Measurements from ENCODE around the gene PLIN4. TPM values are rescaled to one million over a fixed set of nuclear protein-coding genes. Genes with fewer than 3 reads are reported as not detected.

The PLIN4 gene
- total RNA-seq, 1 experiment from 2014 or later, result 2.3 TPM

- TF ChIP-seq ZNF274 (IDR thresholded peaks at IDR 0.05; ENCODE audit: low read depth, low read length), result no peak
- no peak for TF ChIP-seq CEBPB (IDR thresholded peaks at IDR 0.05; ENCODE audit: low read depth)
- TF ChIP-seq ELF1 (IDR thresholded peaks at IDR 0.05; ENCODE audit: borderline replicate concordance, low read depth), result no peak
- TF ChIP-seq TCF7L2 (IDR thresholded peaks at IDR 0.05; ENCODE audit: borderline replicate concordance, extremely low read depth, insufficient read depth, insufficient read length), result no peak
- no peak for TF ChIP-seq YY1 (IDR thresholded peaks at IDR 0.05; ENCODE audit: extremely low read depth, insufficient replicate concordance, low read depth, low read length)
- TF ChIP-seq EGR1 (IDR thresholded peaks at IDR 0.05; ENCODE audit: low read depth), result no peak
- TF ChIP-seq SP1 (IDR thresholded peaks at IDR 0.05; ENCODE audit: low read depth), result no peak
- TF ChIP-seq FOSL1 (IDR thresholded peaks at IDR 0.05; ENCODE audit: low read depth), result no peak
- no peak for TF ChIP-seq CTCF (IDR thresholded peaks at IDR 0.05 in 2 of 3, conservative IDR thresholded peaks at IDR 0.05 in 1 of 3; ENCODE audit: borderline replicate concordance in 1 of 3, insufficient read depth in 1 of 3, low read depth in 2 of 3, low read length in 2 of 3)
- no peak for TF ChIP-seq EZH2phosphoT487 (IDR thresholded peaks at IDR 0.05; ENCODE audit: borderline replicate concordance)
Measured at GRCh38 chr19:4473763-4474513, 44.3 kb downstream of the PLIN4 start (continued).

GRCh38 chr19:4473011-4473762 lies 45.1 kb downstream of the PLIN4 start:
- ChIA-PET RAD21 (ENCODE audit: low non-redundant PET in 1 of 2, low total read pairs in 2 of 2, uncharacterized antibody in 2 of 2, unreplicated experiment in 2 of 2) (no interaction called here), POLR2A (no interaction called here), CTCF (no interaction called here)
- H2AFZ ChIP-seq (ENCODE audit: low read depth, low read length, poor library complexity, severe bottlenecking), result no peak overlapping the region
- peak overlapping the region; percentile 91 to 92 for H3K4me3 ChIP-seq (replicated peaks in 1 of 2; ENCODE audit: low read depth in 1 of 2, low read length in 2 of 2)
- H3K79me2 ChIP-seq (ENCODE audit: insufficient read depth, low read length), result peaks cover 27% of the 10 kb centered on the region
- H3K9ac ChIP-seq (ENCODE audit: low read length), result peak overlapping the region; percentile 92
- H3K27me3 ChIP-seq (ENCODE audit: insufficient read depth, low read length), result no peaks in the 10 kb centered on the region
- H3K27ac ChIP-seq (ENCODE audit: low read depth, low read length), result peak overlapping the region; percentile 85
- BruUV-seq (replicated peaks), result no TSS peak
- H4K20me1 ChIP-seq (ENCODE audit: insufficient read depth), result no peaks in the 10 kb centered on the region
- no peak for TF ChIP-seq ELF1 (IDR thresholded peaks at IDR 0.05; ENCODE audit: borderline replicate concordance, low read depth)
- TF ChIP-seq YY1 (IDR thresholded peaks at IDR 0.05; ENCODE audit: extremely low read depth, insufficient replicate concordance, low read depth, low read length), result no peak
- no peak for TF ChIP-seq CEBPB (IDR thresholded peaks at IDR 0.05; ENCODE audit: low read depth)
- TF ChIP-seq SIN3A (IDR thresholded peaks at IDR 0.05; ENCODE audit: low read depth), result no peak
- TF ChIP-seq EZH2phosphoT487 (IDR thresholded peaks at IDR 0.05; ENCODE audit: borderline replicate concordance), result no peak
- TF ChIP-seq ATF3 (IDR thresholded peaks at IDR 0.05), result no peak
- H3K36me3 ChIP-seq (ENCODE audit: control insufficient read depth in 1 of 2, insufficient read depth in 2 of 2, low read length in 2 of 2), result peaks cover 8 to 15% of the 10 kb centered on the region in 2 experiments; a peak in 3 of 4 replicates
- intact Hi-C loops (cut with micrococcal nuclease), result no loop called here
- peak overlapping the region; percentile 99 for H3K4me2 ChIP-seq (ENCODE audit: low read length)
- no peaks in the 10 kb centered on the region for H3K9me3 ChIP-seq (ENCODE audit: control insufficient read depth in 1 of 2, insufficient read depth in 1 of 2, low read depth in 1 of 2, low read length in 2 of 2)
- no peak for DNase-seq (ENCODE audit: low read depth, low spot score)
- H3K4me1 ChIP-seq (ENCODE audit: control insufficient read depth in 1 of 2, insufficient read depth in 2 of 2, low read length in 2 of 2), result peaks cover 14 to 29% of the 10 kb centered on the region in 2 experiments
- H3K9me2 ChIP-seq (ENCODE audit: insufficient read depth), result no peaks in the 10 kb centered on the region
- ATAC-seq, result no peak
